Measurements from ENCODE around the gene RAB1A.

DNA sequence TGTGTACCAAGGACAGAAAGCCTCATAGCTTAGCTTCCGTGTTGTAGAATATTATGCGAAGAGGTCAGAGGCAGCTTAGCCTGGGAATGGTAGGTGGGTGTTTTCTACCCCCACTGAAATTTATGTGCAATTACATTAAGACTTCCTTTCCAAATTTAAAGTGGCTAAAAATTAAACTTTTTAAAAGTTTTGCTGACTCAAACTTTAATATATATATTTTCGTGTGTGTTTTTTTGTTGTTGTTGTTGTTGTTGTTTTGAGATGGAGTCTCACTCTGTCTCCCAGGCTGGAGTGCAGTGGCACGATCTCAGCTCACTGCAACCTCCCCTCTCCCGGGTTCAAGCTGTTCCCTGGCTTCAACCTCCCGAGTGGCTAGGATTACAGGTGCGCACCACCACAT is 4.3 kb upstream of the RAB1A start:
- TF ChIP-seq, protein P1, sequence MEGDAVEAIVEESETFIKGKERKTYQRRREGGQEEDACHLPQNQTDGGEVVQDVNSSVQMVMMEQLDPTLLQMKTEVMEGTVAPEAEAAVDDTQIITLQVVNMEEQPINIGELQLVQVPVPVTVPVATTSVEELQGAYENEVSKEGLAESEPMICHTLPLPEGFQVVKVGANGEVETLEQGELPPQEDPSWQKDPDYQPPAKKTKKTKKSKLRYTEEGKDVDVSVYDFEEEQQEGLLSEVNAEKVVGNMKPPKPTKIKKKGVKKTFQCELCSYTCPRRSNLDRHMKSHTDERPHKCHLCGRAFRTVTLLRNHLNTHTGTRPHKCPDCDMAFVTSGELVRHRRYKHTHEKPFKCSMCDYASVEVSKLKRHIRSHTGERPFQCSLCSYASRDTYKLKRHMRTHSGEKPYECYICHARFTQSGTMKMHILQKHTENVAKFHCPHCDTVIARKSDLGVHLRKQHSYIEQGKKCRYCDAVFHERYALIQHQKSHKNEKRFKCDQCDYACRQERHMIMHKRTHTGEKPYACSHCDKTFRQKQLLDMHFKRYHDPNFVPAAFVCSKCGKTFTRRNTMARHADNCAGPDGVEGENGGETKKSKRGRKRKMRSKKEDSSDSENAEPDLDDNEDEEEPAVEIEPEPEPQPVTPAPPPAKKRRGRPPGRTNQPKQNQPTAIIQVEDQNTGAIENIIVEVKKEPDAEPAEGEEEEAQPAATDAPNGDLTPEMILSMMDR (conservative IDR thresholded peaks at IDR 0.05; ENCODE audit: low read depth, low read length): no peak
- TF ChIP-seq EZH2 (IDR thresholded peaks at IDR 0.05; ENCODE audit: borderline replicate concordance, low read depth, low read length, poor library complexity, severe bottlenecking): no peak

Measured in A673 (cell line).